ENCODE results near the gene AKAP12.

Gene AKAP12

GRCh38 chr6:151385177-151385576 lies 145.4 kb downstream of the AKAP12 start:
- DNase-seq, result no peak

DNA sequence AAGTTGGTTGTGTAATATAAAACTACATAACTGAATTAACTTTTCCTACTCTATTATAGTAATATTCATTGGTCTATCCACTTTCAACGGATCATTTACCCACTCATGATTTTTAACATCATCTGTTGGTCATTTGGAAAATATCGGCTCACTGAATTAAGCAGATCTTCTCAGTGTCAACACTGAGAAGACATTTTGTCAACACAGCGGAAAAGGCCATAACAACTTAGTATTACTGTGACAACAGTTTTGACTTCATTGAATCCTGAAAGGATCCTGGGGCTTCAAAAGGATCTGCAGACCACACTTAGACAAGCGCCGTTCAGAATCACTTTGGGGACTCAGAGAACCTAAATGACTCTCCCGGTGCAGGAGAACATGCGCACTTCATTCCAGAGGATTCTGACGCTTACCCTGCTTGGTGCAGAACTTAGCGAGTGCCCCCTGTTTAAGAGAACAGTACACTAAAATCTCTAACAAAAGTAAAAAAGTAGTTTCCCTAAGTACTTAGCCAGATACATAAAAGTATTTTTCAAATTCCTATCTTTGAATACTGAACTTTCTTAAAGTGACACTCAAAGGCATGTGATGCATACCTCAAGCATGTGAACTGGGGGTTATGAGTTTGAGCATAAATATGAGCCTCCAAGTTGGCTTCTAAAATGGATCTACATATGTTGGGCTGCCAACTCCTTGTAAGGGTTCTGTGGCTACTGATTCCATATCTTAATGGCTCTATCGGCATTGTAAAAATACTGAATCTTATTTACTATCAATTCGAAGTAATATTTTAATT lies 147.6 kb downstream of the AKAP12 start:
- DNase-seq, result no peak

GRCh38 chr6:151388236-151388635 lies 148.5 kb downstream of the AKAP12 start:
- DNase-seq, result no peak

DNA sequence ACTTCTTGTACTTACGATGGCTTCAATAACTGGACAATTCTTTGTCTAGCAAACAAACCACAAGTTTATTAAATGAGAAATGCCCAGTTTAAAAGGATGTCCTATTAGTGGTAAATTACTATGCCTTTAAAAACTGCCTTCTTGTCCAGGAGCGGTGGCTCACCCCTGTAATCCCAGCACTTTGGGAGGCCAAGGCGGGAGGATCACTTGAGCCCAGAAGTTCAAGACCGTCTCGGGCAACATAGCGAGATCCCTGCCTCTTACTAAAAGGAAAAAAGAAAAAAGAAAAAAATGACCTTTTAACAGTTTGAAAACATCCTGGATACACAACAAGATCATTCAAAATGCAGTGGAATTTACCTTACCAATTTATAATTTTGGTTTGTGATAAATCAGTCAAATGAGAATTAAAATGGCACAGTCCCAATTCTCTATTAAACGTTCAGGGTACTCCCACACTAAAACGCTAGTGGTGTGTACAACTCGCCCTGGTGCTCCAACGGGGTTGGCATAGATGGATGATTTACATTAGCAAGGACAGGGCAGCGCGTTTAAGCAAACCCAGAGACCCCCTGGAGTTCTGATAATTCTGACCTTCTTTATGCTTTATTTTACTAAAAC lies 149.3 kb downstream of the AKAP12 start:
- DNase-seq, result no peak

DNA sequence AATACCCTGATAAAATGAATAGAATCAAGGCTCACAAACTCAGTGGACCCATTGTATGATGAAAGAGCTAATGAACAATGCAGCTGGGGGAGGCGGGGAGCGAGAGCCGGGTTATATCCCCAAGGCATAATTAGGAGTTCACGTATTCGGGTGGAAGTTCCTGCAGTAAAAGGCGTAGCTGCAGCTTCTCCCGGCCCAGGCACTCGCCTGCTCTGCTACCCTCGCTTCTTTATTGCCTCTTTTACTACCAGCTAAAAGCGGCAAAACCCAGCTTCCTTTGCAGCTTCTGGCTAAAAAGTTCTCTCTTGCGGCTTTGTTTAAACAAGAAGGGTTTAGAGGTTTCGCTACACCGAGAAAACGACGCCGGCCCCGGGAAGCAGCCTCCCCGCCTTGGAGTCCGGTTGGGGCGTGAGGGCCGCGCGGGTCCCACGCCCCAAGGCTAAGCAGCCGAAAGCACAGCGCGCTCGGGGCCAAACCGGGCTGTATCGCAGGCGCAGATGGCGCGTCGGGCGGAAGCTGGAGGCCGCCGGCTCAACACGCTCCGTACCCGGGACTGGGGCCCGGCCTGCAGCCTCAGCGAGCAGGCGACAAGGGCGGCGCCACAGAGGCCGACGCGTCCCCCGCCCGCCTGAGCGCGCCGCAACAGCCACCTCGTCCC lies 150.0 kb downstream of the AKAP12 start:
- DNase-seq, result peak; percentile 32

GRCh38 chr6:151390276-151390850 lies 150.6 kb downstream of the AKAP12 start:
- peak; percentile 94 for DNase-seq

DNA sequence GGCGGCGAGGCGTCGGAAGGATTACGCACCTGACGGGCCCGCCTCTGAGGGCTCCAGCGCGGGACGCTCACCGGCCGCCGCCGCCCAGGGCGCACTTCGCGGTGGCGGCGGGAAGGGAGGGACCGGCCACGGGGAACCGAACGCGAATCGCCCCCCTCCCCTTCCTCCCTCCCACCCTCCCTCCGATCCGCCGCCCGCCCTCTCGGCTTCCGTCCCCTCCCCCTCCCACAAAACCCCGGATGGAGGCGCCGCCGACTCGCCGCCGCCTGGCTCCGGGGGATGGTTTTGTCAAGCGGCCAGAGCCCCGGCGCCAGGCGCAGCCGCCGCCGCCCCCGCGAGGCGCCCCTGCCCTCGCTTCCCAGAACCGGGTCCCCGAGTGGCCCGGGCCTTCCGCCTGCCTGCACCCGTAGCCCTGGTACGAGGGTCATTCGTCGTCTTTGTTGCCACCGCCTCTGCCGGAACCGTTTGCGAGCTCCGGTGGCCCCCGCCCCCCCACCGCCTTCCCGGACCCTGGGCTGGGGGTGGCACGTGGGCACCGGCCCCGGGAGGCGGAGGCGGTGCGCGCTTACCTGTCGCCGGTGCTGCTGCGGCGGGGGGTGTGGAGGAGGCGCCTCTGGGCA lies 151.2 kb downstream of the AKAP12 start:
- DNase-seq, result peak; percentile 71

DNA sequence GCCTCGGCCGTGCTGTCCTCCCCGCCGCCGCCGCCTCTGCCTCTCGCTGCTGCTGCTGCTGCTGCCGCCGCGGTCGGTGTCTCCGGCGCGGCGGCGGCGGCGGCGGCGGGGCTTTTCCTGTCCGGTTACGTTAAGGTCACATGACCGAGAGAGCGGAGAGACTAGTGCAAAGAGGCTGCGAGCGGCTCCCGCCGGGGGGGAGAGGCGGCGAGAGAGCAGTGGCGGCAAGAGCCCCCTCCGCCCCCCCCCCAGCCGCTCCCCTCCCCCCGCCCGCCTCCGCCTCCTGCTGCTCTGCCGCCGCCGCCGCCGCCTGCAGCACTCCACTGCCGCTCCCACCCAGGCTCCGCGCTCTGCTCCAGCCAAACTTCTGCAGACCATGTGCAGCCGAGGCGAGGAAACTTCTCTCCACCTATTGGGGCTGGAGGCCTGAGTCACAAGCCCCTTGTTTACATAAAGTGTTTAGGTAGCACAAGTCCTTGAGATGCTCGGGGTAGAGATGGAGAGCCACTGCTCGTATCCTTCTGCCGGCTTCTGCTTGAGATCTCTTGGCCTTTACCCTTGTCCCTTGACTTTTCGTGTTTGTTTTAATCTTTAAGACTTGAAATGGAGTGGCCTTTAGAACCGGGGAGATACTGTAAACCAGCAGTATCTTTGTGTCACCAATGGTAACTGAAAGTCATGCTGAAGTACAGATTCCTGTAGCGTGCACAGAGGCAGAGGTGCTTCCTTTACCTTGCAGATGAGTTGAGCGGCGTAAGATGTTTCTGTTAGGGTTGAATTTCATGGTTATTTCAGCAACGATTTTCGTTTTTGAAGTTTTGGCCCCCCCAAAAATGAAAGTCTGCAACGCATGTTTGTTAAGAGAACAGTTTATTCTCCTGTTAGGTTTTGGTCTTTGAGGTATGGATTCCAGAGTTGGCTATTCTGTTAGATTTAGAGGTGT lies 152.0 kb downstream of the AKAP12 start, which contains the start of gene ZBTB2:
ZBTB2 (minus strand) TSS at position 89 of the 943 bp plus-strand sequence. CDS start 17,922 bp downstream, outside the sequence.
- DNase-seq, result peak; percentile 56

GRCh38 chr6:151392427-151392826 lies 152.7 kb downstream of the AKAP12 start:
- no peak for DNase-seq

DNA sequence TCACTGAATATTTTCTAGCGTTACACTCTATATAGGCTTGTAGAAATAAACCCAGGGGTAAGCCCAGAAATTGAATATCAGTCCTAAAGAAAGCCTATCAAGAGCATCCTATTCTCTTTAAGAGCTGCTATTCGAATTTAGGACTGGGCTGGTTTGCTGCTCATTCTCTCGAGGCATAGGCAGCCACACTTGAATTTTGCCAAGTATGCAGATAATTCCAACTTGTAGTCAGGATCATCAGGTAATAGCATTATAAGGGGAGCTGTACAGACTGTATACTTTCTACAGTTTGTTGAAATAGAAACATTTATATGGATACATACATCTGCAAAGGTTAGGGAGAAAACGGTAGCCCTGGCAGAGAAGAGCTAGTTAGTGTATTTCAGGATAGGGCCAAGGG lies 153.6 kb downstream of the AKAP12 start:
- DNase-seq, result no peak

- DNase-seq, result no peak
Measured at GRCh38 chr6:151399679-151400078, 159.9 kb downstream of the AKAP12 start.

DNA sequence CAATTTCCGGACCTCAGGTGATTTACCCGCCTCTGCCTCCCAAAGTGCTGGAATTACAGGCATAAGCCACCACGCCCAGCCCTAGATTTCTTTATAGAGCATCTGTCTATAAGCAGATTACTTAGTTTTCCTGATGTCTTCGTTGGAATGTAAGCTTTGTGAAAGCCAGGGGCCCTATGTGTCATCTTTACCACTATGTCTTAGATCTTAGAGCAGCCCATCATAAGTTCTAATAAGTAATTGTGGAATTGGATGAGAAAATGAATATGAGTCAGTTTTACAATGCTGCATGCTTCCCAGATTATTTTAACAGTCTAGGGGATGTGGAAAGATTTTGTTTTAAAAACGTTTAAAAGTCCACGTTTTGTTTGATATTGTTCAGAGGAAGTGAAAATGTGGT lies 160.7 kb downstream of the AKAP12 start:
- DNase-seq, result no peak

- DNase-seq, result no peak
Measured at GRCh38 chr6:151402228-151402627, 162.5 kb downstream of the AKAP12 start.

DNA sequence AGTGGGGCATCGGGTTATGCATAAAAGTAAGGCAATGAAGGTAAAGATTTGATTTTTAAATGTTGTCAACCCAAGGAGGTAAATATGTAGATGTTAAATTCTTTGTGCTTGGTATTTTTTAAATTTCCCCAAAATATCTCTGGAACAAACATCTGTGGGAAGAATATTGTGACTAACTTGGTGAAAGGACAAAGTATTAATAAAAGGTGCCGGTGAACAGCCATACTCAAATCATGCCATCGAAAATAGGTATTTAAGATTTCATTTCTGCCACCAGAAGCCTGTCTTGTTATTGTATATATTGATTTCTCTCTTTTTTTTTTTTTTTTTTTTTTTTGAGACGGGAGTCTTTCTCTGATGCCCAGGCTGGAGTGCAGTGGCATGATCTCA lies 164.1 kb downstream of the AKAP12 start:
- DNase-seq, result no peak
